CD4-positive, alpha-beta memory T cell (primary cell): ENCODE measurements around the gene FGFBP3. TPM values are rescaled to one million over a fixed set of nuclear protein-coding genes. Genes with fewer than 3 reads are reported as not detected.
"Not testable (repeated sequence)": the region's sequence is repeated elsewhere in the genome, so short reads cannot be mapped to it uniquely, and the experiment has no call there.

Experiments used
- CTCF ChIA-PET: fragments of 350-600 bp; sonication (Branson Sonifier 250); formaldehyde crosslinking; loops from one replicate; lab custom pipeline; 2021; ENCODE audit warnings: inconsistent platforms; ENCODE audit not compliant: partially characterized antibody; lab: Charles Lee
- POLR2A ChIA-PET: fragments of 350-600 bp; sonication (Branson Sonifier 250); formaldehyde crosslinking; loops from one replicate; lab custom pipeline; 2021; ENCODE audit not compliant: partially characterized antibody; lab: Charles Lee
- DNase-seq, 5 donors: peaks; one replicate each; pipeline versions ENCODE4 v3.0.0 to v3.0.0-alpha.2; 2020 to 2022; ENCODE audit warnings: mixed read lengths in 1 of 5
- H3K27ac ChIP-seq: one replicate; pipeline ENCODE4 v1.7.0; 2013; ENCODE audit warnings: low read depth, low read length
- H3K27me3 ChIP-seq: 2 replicates; pipeline ENCODE4 v1.7.0; 2013; ENCODE audit warnings: mild to moderate bottlenecking, low read length, moderate library complexity; ENCODE audit not compliant: insufficient read depth
- H3K36me3 ChIP-seq: 2 replicates; pipeline ENCODE4 v1.7.0; 2013; ENCODE audit warnings: mild to moderate bottlenecking, low read length, moderate library complexity; ENCODE audit not compliant: insufficient read depth
- H3K4me1 ChIP-seq: 2 replicates; pipeline ENCODE4 v1.7.0; 2013; ENCODE audit warnings: mild to moderate bottlenecking, low read length, moderate library complexity; ENCODE audit not compliant: insufficient read depth
- H3K4me3 ChIP-seq, 2 donors: one replicate each; pipeline ENCODE4 v1.7.0; 2013; ENCODE audit warnings: low read length in 2 of 2, mild to moderate bottlenecking in 1 of 2
- H3K9me3 ChIP-seq, 2 donors: one replicate each; pipeline ENCODE4 v1.7.0; 2013; ENCODE audit warnings: low read length in 2 of 2, control low read depth in 1 of 2; ENCODE audit not compliant: control insufficient read depth in 1 of 2
- H3K27ac Mint-ChIP-seq, 7 donors: one replicate each; pipeline ENCODE4 v1.8.0; 2020 to 2021; ENCODE audit warnings: mixed read lengths in 7 of 7, mild to moderate bottlenecking in 6 of 7, inconsistent platforms in 3 of 7, moderate library complexity in 3 of 7
- H3K27me3 Mint-ChIP-seq, 2 donors: one replicate each; pipeline ENCODE4 v1.8.0; 2020 to 2021; ENCODE audit warnings: mixed read lengths in 2 of 2
- H3K36me3 Mint-ChIP-seq, 2 donors: one replicate each; pipeline ENCODE4 v1.8.0; 2020 to 2021; ENCODE audit warnings: mixed read lengths in 2 of 2, inconsistent platforms in 1 of 2, mild to moderate bottlenecking in 1 of 2
- H3K4me1 Mint-ChIP-seq, 4 donors: one replicate each; pipeline ENCODE4 v1.8.0; 2020 to 2021; ENCODE audit warnings: mixed read lengths in 4 of 4, mild to moderate bottlenecking in 1 of 4
- H3K4me3 Mint-ChIP-seq, 8 donors: one replicate each; pipeline ENCODE4 v1.8.0; 2020 to 2021; ENCODE audit warnings: mixed read lengths in 8 of 8, mild to moderate bottlenecking in 7 of 8, moderate library complexity in 6 of 8, inconsistent platforms in 3 of 8
- H3K9me3 Mint-ChIP-seq, 8 donors: one replicate each; pipeline ENCODE4 v1.8.0; 2020 to 2021; ENCODE audit warnings: mixed read lengths in 8 of 8, mild to moderate bottlenecking in 5 of 8, inconsistent platforms in 3 of 8, moderate library complexity in 1 of 8
- intact Hi-C: fragments of 100-400 bp; cut with micrococcal nuclease; formaldehyde crosslinking; loops from one replicate; pipeline ENCODE4 v1.15.1; 2023
- polyA plus RNA-seq, 2 donors: library from polyadenylated mRNA; unstranded; fragments of 300-500 nt; fragmentation: Illumina TruSeq; gene quantifications; one replicate each; pipeline ENCODE4 v1.2.3, GENCODE V29; 2021
- total RNA-seq, 2 experiments: library from RNA; stranded (reverse); gene quantifications; one replicate each; pipeline ENCODE4 v1.2.3, GENCODE V29; 2021

Gene FGFBP3
- total and polyA plus RNA-seq, 4 experiments from 2014 or later = 1.1 to 6.5 (median 4.4) TPM

DNA sequence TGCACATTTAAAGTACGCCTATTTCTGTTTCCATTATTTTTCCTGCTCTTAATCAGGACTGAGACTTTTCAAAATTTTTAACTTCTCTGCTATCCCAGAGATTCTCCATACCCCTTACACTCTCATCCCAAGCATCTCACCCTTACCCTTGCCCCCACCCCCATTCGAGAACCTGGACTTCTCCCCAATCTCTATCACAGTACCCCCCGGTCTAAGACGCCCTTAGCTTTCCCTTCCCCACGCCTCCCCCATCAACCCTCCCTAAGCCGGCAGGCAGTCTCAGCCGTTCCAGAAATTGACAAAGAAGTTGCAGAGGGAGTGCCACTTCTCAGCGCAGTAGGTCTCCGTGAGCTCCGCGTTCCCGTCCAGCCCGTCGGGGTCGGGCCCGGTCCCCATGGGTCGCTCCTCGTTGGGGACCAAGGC lies 1.4 kb downstream of the FGFBP3 start:
- peak overlapping the region; percentile 68 to 72 for H3K4me3 ChIP-seq
- H3K27me3 ChIP-seq = no peaks in the 10 kb centered on the region
- H3K4me1 ChIP-seq = peaks cover 25% of the 10 kb centered on the region
- peak in 1 of 5 donors; percentile 43 for DNase-seq
- H3K9me3 ChIP-seq = no peaks in the 10 kb centered on the region
- POLR2A ChIA-PET = interaction anchor here (0.7 to 3.1 kb wide), 13 partner anchors 10 to 746 kb away, joined by 3 to 65 read pairs (median 5); partner anchors contain the start of genes BTAF1, CPEB3, HECTD2 and MARCHF5
- no peaks in the 10 kb centered on the region for H3K36me3 ChIP-seq
- H3K36me3 Mint-ChIP-seq = peaks cover 0 to 3% of the 10 kb centered on the region in 2 donors
- peaks cover 15 to 26% (median 21%) of the 10 kb centered on the region in 4 donors for H3K4me1 Mint-ChIP-seq
- intact Hi-C loops = loop anchor here (1.0 to 5.0 kb wide), 5 partner anchors 15 to 684 kb away; partner anchors contain the start of genes BTAF1, HECTD2, KIF11 and TNKS2
- peak overlapping the region; percentile 67 for H3K27ac ChIP-seq
- peaks cover 0 to 2% (median 0%) of the 10 kb centered on the region in 8 donors for H3K9me3 Mint-ChIP-seq
- CTCF ChIA-PET = interaction anchor here (0.6 to 3.1 kb wide), 11 partner anchors 10 to 777 kb away, joined by 3 to 38 read pairs (median 7); partner anchors contain the start of genes BTAF1 and TNKS2
- peak overlapping the region; percentile 84 to 94 (median 88) for H3K4me3 Mint-ChIP-seq
- peak overlapping the region; percentile 37 to 92 (median 81) for H3K27ac Mint-ChIP-seq
- H3K27me3 Mint-ChIP-seq = peaks cover 0 to 2% of the 10 kb centered on the region in 2 donors

DNA sequence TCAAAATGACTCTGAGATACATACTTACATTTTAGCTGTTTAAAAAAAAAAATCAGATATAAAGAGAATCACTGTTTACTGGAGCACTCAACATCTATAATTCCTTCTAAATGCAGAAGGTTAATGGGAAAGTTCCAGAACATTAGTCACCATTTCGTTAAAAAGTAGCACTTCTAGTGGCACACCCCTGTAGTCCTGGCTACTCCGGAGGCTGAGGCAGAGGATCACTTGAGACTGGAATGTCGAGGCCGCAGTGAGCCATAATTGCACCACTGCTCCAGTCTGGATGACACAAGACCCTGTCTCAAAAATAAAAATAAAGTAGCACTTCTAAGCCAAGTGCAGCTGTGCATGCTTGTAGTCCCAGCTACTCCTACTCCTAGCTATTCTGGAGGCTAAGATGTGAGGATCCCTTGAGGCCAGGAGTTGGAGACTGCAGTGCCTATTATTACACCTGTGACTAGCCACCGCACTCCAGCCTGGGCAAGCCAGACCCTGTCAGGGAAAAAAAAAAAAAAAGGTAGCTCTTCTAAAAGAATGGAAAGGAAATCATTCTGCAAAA lies 2.2 kb downstream of the FGFBP3 start:
- no peaks in the 10 kb centered on the region for H3K9me3 ChIP-seq
- no peak overlapping the region for H3K27ac ChIP-seq
- intact Hi-C loops = loop anchor here (5.0 kb wide), 1 partner anchor 685 kb away; the partner anchor contains the start of gene KIF11
- Mint-ChIP-seq H3K4me1 (peaks cover 20 to 32% (median 26%) of the 10 kb centered on the region in 4 donors), H3K9me3 (peaks cover 0 to 2% (median 0%) of the 10 kb centered on the region in 8 donors), H3K36me3 (peaks cover 0 to 3% of the 10 kb centered on the region in 2 donors), H3K27me3 (no peaks in the 10 kb centered on the region), H3K4me3 (peak overlapping the region; percentile 84 to 94 (median 88)), H3K27ac (peak overlapping the region in 2 of 7 donors; percentile 26 to 73)
- DNase-seq = no peak
- no peaks in the 10 kb centered on the region for H3K36me3 ChIP-seq
- H3K4me3 ChIP-seq = no peak overlapping the region
- H3K4me1 ChIP-seq = peaks cover 29% of the 10 kb centered on the region
- ChIA-PET CTCF (interaction anchor here (0.7 to 3.1 kb wide), 6 partner anchors 17 to 866 kb away, joined by 3 to 38 read pairs (median 8); partner anchors contain the start of gene BTAF1), POLR2A (interaction anchor here (1.6 to 3.1 kb wide), 4 partner anchors 9 to 109 kb away, joined by 3 to 65 read pairs (median 37); partner anchors contain the start of genes BTAF1 and TNKS2)
- no peaks in the 10 kb centered on the region for H3K27me3 ChIP-seq

DNA sequence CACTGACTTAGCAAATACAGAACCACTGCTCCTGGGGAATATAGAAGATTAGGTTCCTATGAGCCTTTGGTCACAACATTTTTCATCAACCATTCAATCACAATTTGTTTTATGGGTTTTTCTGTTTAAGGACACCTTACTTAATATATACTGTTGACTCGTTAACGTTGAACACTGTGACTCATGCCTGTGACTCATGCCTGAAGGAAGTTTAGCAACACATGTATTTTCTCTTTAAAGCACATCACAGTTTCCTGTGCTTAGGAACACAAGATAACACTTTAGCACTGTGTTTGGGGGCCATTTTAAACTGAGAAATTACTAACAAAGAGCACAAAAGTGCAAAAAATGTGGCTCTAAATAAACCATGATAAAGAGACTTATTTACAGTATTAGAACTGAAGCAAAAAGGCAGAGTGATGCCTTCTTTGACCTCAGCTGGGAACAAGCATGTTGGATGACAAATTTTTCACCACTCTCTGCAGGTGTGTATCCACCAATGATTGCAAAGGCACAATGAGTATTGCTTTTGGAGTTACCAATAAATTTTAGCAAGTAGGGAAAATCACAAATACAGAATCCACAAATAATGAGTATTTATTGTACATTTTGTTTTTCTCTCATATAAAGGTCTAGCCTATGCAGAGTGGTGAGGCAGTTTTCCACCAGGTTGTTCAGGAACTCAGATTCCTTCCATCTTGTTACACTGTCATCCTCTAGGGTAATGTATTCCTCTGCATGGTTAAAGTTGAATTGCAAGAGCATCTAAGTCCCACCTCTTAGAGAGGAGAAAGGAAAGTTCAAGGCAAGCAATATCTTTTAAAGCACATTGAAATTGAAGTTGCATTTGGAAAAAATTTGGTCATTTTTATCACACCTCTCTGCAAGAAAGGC lies 7.3 kb downstream of the FGFBP3 start:
- Histone ChIP-seq H3K4me1 (peaks cover 21% of the 10 kb centered on the region), H3K27me3 (no peaks in the 10 kb centered on the region), H3K4me3 (no peak overlapping the region), H3K27ac (no peak overlapping the region), H3K9me3 (no peaks in the 10 kb centered on the region), H3K36me3 (no peaks in the 10 kb centered on the region)
- POLR2A ChIA-PET = interaction anchor here (0.6 to 2.0 kb wide), 4 partner anchors 17 to 104 kb away, joined by 3 to 8 read pairs (median 4); partner anchors contain the start of genes BTAF1 and TNKS2
- Mint-ChIP-seq H3K4me3 (peak overlapping the region in 1 of 8 donors; percentile 2), H3K4me1 (peaks cover 12 to 22% (median 16%) of the 10 kb centered on the region in 4 donors), H3K27me3 (peaks cover 2 to 4% of the 10 kb centered on the region in 2 donors), H3K27ac (peak overlapping the region in 5 of 7 donors; percentile 24 to 74 (median 39)), H3K9me3 (no peaks in the 10 kb centered on the region), H3K36me3 (peaks cover 0 to 1% of the 10 kb centered on the region in 2 donors)
- DNase-seq = peak; percentile 17 to 81 (median 39)
- CTCF ChIA-PET = interaction anchor here (1.6 kb wide), 1 partner anchor 144 kb away, joined by 7 read pairs; no protein-coding TSS in a partner anchor
- intact Hi-C loops = no loop called here

- H3K4me3 ChIP-seq = no peak overlapping the region
- no peak overlapping the region for H3K27ac ChIP-seq
- peaks cover 9 to 20% (median 13%) of the 10 kb centered on the region in 4 donors for H3K4me1 Mint-ChIP-seq
- H3K4me3 Mint-ChIP-seq = no peak overlapping the region
- ChIA-PET CTCF (no interaction called here), POLR2A (interaction anchor here (1.5 to 4.0 kb wide), 2 partner anchors 10 to 11 kb away, joined by 3 to 17 read pairs; partner anchors contain the start of gene FGFBP3)
- intact Hi-C loops = no loop called here
- H3K4me1 ChIP-seq = peaks cover 14% of the 10 kb centered on the region
- no peak overlapping the region for H3K27ac Mint-ChIP-seq
- no peaks in the 10 kb centered on the region for H3K36me3 Mint-ChIP-seq
- H3K27me3 ChIP-seq = no peaks in the 10 kb centered on the region
- H3K9me3 ChIP-seq = no peaks in the 10 kb centered on the region
- peaks cover 3 to 4% of the 10 kb centered on the region in 2 donors for H3K27me3 Mint-ChIP-seq
- no peaks in the 10 kb centered on the region for H3K9me3 Mint-ChIP-seq
- no peaks in the 10 kb centered on the region for H3K36me3 ChIP-seq
- no peak for DNase-seq
Measured at GRCh38 chr10:91897421-91897820, 11.9 kb downstream of the FGFBP3 start.

DNA sequence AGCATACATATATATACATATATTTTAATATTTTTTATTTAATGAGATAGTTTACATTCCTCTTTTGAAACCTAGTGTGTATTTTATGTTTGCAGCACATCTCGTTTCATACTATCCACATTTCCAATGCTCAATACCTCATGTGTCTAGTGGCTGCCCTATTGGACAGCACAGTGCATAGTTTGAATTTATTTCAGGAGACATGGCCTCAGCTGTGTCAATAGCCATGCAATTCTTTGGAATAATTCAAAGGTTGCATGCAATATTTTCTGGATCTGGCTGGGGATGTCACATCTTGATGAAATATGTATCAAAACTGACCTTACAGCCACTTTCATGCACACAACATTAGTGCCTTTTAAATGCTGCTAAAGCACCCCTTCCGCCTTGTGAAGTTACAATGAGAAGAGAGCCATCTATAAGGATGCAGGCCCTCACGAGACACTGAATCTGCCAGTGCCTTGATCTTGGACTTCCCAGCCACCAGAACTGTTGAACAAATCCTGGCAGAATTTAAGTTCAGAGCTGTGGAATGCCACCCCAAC lies 13.0 kb downstream of the FGFBP3 start:
- Mint-ChIP-seq H3K4me1 (peaks cover under 1 to 8% (median 3%) of the 10 kb centered on the region in 4 donors), H3K36me3 (no peaks in the 10 kb centered on the region), H3K27me3 (peaks cover 3 to 4% of the 10 kb centered on the region in 2 donors), H3K4me3 (no peak overlapping the region), H3K27ac (peak overlapping the region in 1 of 7 donors; percentile 43), H3K9me3 (no peaks in the 10 kb centered on the region)
- DNase-seq = no peak
- intact Hi-C loops = no loop called here
- Histone ChIP-seq H3K9me3 (no peaks in the 10 kb centered on the region), H3K36me3 (no peaks in the 10 kb centered on the region), H3K27ac (no peak overlapping the region), H3K27me3 (no peaks in the 10 kb centered on the region), H3K4me3 (no peak overlapping the region), H3K4me1 (peaks cover 2% of the 10 kb centered on the region)
- POLR2A ChIA-PET = interaction anchor here (1.5 to 4.0 kb wide), 2 partner anchors 9 to 12 kb away, joined by 3 to 17 read pairs; partner anchors contain the start of gene FGFBP3
- CTCF ChIA-PET = no interaction called here

GRCh38 chr10:91894261-91894685 lies 15.0 kb downstream of the FGFBP3 start:
- H3K4me1 ChIP-seq, POLR2A ChIA-PET, H3K27me3 ChIP-seq, H3K9me3 ChIP-seq, intact Hi-C loops, H3K36me3 ChIP-seq, H3K4me1 Mint-ChIP-seq, H3K27ac ChIP-seq, H3K36me3 Mint-ChIP-seq, H3K9me3 Mint-ChIP-seq, H3K4me3 ChIP-seq, H3K27me3 Mint-ChIP-seq: not testable (repeated sequence)
- DNase-seq = peak in 2 of 5 donors; percentile 19 to 27
- Mint-ChIP-seq H3K4me3 (peak overlapping the region in 3 of 8 donors; percentile 6 to 38 (median 23)), H3K27ac (peak overlapping the region in 1 of 7 donors; percentile 27)
- CTCF ChIA-PET = interaction anchor here (1.3 kb wide), 1 partner anchor 19 kb away, joined by 3 read pairs; no protein-coding TSS in a partner anchor
